Dendritic cell treated with granulocyte-macrophage colony-stimulating factor and Interleukin-4, amounts not matched to agents 40 ng/mL and 50 ng/mL, for 4 days (primary cell): ENCODE measurements around the gene CCDC69.
"Not testable (repeated sequence)": the region's sequence is repeated elsewhere in the genome, so short reads cannot be mapped to it uniquely, and the experiment has no call there.

Experiments used
- H3K27ac Mint-ChIP-seq: one replicate; pipeline ENCODE4 v1.8.0; 2022; ENCODE audit warnings: mild to moderate bottlenecking, mixed read lengths
- H3K27me3 Mint-ChIP-seq: one replicate; pipeline ENCODE4 v1.8.0; 2022; ENCODE audit warnings: mild to moderate bottlenecking, mixed read lengths
- H3K36me3 Mint-ChIP-seq: one replicate; pipeline ENCODE4 v1.8.0; 2022; ENCODE audit warnings: low read depth, mixed read lengths
- H3K4me1 Mint-ChIP-seq: one replicate; pipeline ENCODE4 v1.8.0; 2022; ENCODE audit warnings: low read depth, mixed read lengths
- H3K4me3 Mint-ChIP-seq: one replicate; pipeline ENCODE4 v1.8.0; 2022; ENCODE audit warnings: mild to moderate bottlenecking, moderate library complexity, mixed read lengths
- H3K9me3 Mint-ChIP-seq: one replicate; pipeline ENCODE4 v1.8.0; 2022; ENCODE audit warnings: mixed read lengths
- intact Hi-C: fragments of 100-400 bp; cut with micrococcal nuclease; formaldehyde crosslinking; loops from one replicate; pipeline ENCODE4 v1.15.0; 2022

The CCDC69 gene

GRCh38 chr5:151239237-151239861, 15.5 kb upstream of the CCDC69 start:
- no peak overlapping the region for H3K4me3 Mint-ChIP-seq
- no peaks in the 10 kb centered on the region for H3K9me3 Mint-ChIP-seq
- no peaks in the 10 kb centered on the region for H3K36me3 Mint-ChIP-seq
- intact Hi-C loops: loop anchor here (5.0 kb wide), 3 partner anchors 42 to 112 kb away; no protein-coding TSS in a partner anchor
- peaks cover 5% of the 10 kb centered on the region for H3K27me3 Mint-ChIP-seq
- peaks cover 38% of the 10 kb centered on the region for H3K4me1 Mint-ChIP-seq
- no peak overlapping the region for H3K27ac Mint-ChIP-seq

DNA sequence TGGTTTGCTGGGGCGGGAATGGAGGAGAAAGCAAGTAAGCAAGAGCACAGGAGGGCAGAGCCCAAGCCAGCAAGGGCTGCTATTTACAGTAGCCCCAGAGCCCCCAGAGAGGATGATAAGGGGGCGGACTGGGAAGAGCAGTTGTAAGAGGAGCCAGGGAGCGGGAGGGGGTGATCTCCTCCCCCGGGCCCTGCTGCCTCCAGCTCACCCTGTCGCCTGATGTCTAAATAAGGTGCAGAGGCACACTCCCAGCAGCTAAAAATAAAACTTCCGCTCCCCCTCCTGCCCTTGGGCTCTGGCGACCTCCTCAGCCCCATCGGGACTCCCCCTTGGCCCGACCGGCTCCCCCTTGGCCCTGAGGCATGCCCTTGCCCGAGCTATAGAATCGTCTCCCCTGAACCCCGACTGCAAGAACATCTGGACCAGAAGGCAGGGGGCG, 14.4 kb upstream of the CCDC69 start:
- Mint-ChIP-seq H3K27ac (no peak overlapping the region), H3K9me3 (no peaks in the 10 kb centered on the region), H3K27me3 (peaks cover 5% of the 10 kb centered on the region), H3K36me3 (no peaks in the 10 kb centered on the region), H3K4me1 (peaks cover 38% of the 10 kb centered on the region), H3K4me3 (no peak overlapping the region)
- intact Hi-C loops: loop anchor here (5.0 kb wide), 3 partner anchors 41 to 111 kb away; no protein-coding TSS in a partner anchor

DNA sequence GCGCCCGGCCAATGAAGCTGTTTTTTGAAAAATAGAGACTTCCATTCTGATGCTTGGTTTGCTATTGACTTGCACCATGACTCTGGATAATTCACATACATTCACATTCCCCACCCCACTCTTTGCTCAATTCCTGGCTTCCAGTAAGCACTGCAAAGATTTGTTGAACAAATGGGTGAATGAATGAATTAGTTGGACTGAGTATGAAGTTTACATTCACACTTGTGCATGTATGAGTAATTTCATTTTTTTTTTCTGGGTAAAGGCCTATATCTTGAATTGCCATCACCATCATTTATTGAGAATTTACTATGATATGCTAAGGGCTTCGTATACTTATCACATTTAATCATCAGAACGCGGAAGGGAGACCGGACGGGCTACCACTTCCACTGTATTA, 13.8 kb upstream of the CCDC69 start:
- Mint-ChIP-seq H3K36me3 (no peaks in the 10 kb centered on the region), H3K4me1 (peaks cover 38% of the 10 kb centered on the region), H3K27me3 (peaks cover 5% of the 10 kb centered on the region), H3K9me3 (no peaks in the 10 kb centered on the region), H3K27ac (no peak overlapping the region), H3K4me3 (no peak overlapping the region)
- intact Hi-C loops: loop anchor here (5.0 kb wide), 3 partner anchors 40 to 110 kb away; no protein-coding TSS in a partner anchor

GRCh38 chr5:151236888-151237287, 13.0 kb upstream of the CCDC69 start:
- peaks cover 5% of the 10 kb centered on the region for H3K27me3 Mint-ChIP-seq
- H3K4me3 Mint-ChIP-seq: no peak overlapping the region
- H3K9me3 Mint-ChIP-seq: no peaks in the 10 kb centered on the region
- peaks cover 37% of the 10 kb centered on the region for H3K4me1 Mint-ChIP-seq
- H3K36me3 Mint-ChIP-seq: no peaks in the 10 kb centered on the region
- no peak overlapping the region for H3K27ac Mint-ChIP-seq
- intact Hi-C loops: loop anchor here (5.0 kb wide), 3 partner anchors 40 to 110 kb away; no protein-coding TSS in a partner anchor

- H3K27ac Mint-ChIP-seq: peak overlapping the region; percentile 13
- not testable (repeated sequence) for H3K4me3 Mint-ChIP-seq, H3K9me3 Mint-ChIP-seq, H3K36me3 Mint-ChIP-seq, H3K27me3 Mint-ChIP-seq
- intact Hi-C loops: loop anchor here (5.0 kb wide), 3 partner anchors 38 to 108 kb away; no protein-coding TSS in a partner anchor
- peaks cover 24% of the 10 kb centered on the region for H3K4me1 Mint-ChIP-seq
These were observed 11.3 kb upstream of the CCDC69 start for GRCh38 chr5:151235239-151235571.

DNA sequence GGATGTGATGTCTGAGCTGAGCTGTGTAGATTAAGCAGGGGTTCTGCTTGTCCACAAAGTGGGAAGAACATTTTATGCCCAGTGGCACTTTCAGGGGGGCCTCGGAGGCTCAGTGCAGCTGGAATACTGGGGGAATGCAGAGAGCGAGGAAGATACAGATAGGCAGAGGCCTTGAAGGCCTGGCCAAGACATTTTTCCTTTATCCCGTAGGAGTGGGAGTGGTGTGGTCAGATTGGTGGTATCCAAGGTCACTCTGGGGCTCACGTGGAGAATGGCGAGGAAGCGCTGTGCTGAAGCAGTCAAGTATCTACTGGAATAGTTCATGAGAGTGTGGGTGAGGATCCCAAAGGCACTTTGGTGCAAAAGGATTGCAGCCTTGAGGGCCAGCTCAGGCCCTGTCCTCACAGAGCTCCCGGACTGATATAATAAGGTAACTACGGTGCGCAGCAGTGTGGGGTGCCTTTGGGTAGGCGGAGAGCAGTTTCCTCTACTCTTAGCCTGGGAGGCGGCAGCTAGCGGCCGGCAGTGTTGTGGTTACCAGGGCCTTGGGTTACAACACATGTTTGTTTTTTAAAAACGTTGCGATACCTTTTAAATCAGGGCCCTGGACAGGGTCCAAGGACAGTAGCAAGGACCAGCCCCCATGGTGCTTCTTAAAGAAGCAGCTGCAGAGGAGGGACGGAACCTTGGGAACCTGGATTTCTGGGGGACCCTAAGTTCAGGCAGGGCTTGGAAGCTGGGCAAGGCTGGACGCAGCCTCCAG, 10.8 kb upstream of the CCDC69 start:
- Mint-ChIP-seq H3K4me3 (no peak overlapping the region), H3K36me3 (no peaks in the 10 kb centered on the region), H3K9me3 (no peaks in the 10 kb centered on the region), H3K27ac (peak overlapping the region; percentile 13), H3K27me3 (peaks cover 3% of the 10 kb centered on the region), H3K4me1 (peaks cover 23% of the 10 kb centered on the region)
- intact Hi-C loops: loop anchor here (5.0 kb wide), 3 partner anchors 37 to 107 kb away; no protein-coding TSS in a partner anchor

- H3K4me1 Mint-ChIP-seq: peaks cover 22% of the 10 kb centered on the region
- no peak overlapping the region for H3K4me3 Mint-ChIP-seq
- H3K9me3 Mint-ChIP-seq: no peaks in the 10 kb centered on the region
- H3K27ac Mint-ChIP-seq: no peak overlapping the region
- peaks cover 2% of the 10 kb centered on the region for H3K27me3 Mint-ChIP-seq
- intact Hi-C loops: no loop called here
- no peaks in the 10 kb centered on the region for H3K36me3 Mint-ChIP-seq
These were observed 9.8 kb upstream of the CCDC69 start for GRCh38 chr5:151233616-151234085.

GRCh38 chr5:151231359-151231758, 7.5 kb upstream of the CCDC69 start:
- Mint-ChIP-seq H3K27me3 (no peaks in the 10 kb centered on the region), H3K27ac (no peak overlapping the region), H3K9me3 (no peaks in the 10 kb centered on the region), H3K36me3 (no peaks in the 10 kb centered on the region), H3K4me3 (no peak overlapping the region), H3K4me1 (peaks cover 26% of the 10 kb centered on the region)
- intact Hi-C loops: no loop called here

GRCh38 chr5:151230048-151230680, 6.3 kb upstream of the CCDC69 start:
- H3K27me3 Mint-ChIP-seq: no peaks in the 10 kb centered on the region
- H3K9me3 Mint-ChIP-seq: no peaks in the 10 kb centered on the region
- intact Hi-C loops: no loop called here
- no peak overlapping the region for H3K27ac Mint-ChIP-seq
- no peak overlapping the region for H3K4me3 Mint-ChIP-seq
- H3K4me1 Mint-ChIP-seq: peaks cover 19% of the 10 kb centered on the region
- H3K36me3 Mint-ChIP-seq: no peaks in the 10 kb centered on the region

DNA sequence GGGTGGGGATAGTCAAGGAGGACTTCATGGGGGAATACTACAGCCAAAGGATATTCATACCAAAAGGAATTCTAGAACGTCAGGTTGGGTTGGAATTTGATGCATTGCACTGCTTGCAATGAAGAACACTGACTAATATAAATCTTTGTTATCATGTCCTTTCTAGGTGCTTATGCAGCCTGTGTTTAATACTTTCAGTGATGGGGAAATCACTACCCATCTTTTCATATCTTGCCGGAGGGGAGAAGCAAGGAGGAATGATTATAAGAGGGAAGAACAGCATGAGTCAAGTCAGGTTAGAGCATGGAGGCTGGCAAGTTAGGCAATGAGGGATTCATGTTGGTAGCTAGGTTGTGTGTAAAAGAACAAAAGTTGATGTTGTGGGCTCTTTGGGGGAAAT, 5.1 kb upstream of the CCDC69 start:
- Mint-ChIP-seq H3K4me1 (peaks cover 12% of the 10 kb centered on the region), H3K27me3 (no peaks in the 10 kb centered on the region), H3K9me3 (no peaks in the 10 kb centered on the region), H3K4me3 (no peak overlapping the region), H3K36me3 (no peaks in the 10 kb centered on the region), H3K27ac (no peak overlapping the region)
- intact Hi-C loops: no loop called here

GRCh38 chr5:151227918-151228447, 4.1 kb upstream of the CCDC69 start:
- no peak overlapping the region for H3K4me3 Mint-ChIP-seq
- peaks cover 10% of the 10 kb centered on the region for H3K36me3 Mint-ChIP-seq
- intact Hi-C loops: no loop called here
- no peaks in the 10 kb centered on the region for H3K27me3 Mint-ChIP-seq
- peaks cover 20% of the 10 kb centered on the region for H3K4me1 Mint-ChIP-seq
- no peaks in the 10 kb centered on the region for H3K9me3 Mint-ChIP-seq
- H3K27ac Mint-ChIP-seq: no peak overlapping the region

DNA sequence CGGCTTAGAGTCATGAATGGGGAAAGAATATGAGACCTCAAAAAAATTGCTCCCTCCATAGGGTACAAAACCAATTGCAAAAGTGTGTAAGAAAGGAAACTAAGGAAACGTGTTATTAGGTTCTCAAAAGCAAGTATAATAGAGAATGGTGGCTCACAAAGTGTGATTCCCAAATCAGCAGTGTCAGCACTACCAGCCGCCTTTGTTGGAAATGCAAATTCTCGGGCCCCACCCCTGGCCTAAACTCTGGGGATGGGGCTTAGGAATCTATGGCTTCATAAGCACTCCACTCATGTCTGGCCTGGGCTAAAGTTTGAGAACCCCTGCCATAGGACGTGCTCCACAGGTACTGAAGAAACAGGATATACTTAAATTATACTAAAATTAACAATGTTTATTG, 1.6 kb upstream of the CCDC69 start:
- Mint-ChIP-seq H3K4me1 (peaks cover 45% of the 10 kb centered on the region), H3K9me3 (no peaks in the 10 kb centered on the region), H3K36me3 (peaks cover 11% of the 10 kb centered on the region), H3K4me3 (no peak overlapping the region), H3K27me3 (no peaks in the 10 kb centered on the region), H3K27ac (no peak overlapping the region)
- intact Hi-C loops: no loop called here

DNA sequence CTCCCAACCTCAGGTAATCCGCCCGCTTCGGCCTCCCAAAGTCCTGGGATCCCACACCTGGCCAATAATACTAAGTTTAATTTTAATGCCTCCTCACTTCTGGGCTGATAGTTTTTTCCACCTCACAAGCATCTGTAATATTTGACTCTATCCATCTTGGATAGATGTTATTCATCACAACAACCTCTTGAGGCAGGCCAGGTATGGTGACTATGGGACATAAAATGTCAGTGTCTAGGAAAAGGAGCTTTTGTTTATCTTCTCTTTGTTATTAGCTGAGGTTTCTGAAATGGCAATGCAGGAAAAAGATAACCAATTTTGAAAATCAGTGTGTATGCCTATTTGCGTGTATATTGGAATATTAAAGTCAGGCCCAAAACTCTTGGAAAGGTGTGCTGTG, 1.2 kb upstream of the CCDC69 start:
- H3K27ac Mint-ChIP-seq: no peak overlapping the region
- peaks cover 11% of the 10 kb centered on the region for H3K36me3 Mint-ChIP-seq
- no peaks in the 10 kb centered on the region for H3K27me3 Mint-ChIP-seq
- H3K4me3 Mint-ChIP-seq: no peak overlapping the region
- intact Hi-C loops: no loop called here
- no peaks in the 10 kb centered on the region for H3K9me3 Mint-ChIP-seq
- peaks cover 49% of the 10 kb centered on the region for H3K4me1 Mint-ChIP-seq

DNA sequence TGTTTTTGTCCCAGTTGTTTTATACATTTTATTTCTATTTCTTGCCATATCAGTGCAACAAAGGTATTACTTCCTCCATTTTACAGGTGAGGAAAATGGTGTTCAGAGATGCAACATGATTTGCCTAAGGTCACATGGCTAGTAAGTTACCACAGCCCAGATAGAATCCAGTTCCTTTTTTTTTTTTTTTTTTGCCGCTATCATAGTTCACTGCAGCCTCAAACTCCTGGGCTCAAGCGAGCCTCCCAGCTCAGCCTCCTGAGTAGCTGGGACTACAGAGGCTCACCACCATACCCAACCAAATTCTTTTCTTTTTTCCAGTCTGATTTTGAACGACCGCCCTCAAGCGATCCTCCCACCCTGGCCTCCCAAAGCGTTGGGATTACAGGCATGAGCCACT, 480 bp upstream of the CCDC69 start:
- Mint-ChIP-seq H3K9me3 (no peaks in the 10 kb centered on the region), H3K27ac (peak overlapping the region; percentile 86), H3K4me3 (peak overlapping the region; percentile 92), H3K36me3 (peaks cover 11% of the 10 kb centered on the region), H3K27me3 (no peaks in the 10 kb centered on the region), H3K4me1 (peaks cover 54% of the 10 kb centered on the region)
- intact Hi-C loops: no loop called here
